Spinal cord (tissue), 10 donors: ENCODE data around the gene GALNS. TPM values are rescaled to one million over a fixed set of nuclear protein-coding genes. Genes with fewer than 3 reads are reported as not detected.

Source experiments
- DNase-seq, 6 donors: peaks; one replicate each; pipeline versions ENCODE4 v3.0.0 to v3.0.0-alpha.2; 2013 to 2015; ENCODE audit warnings: low spot score in 6 of 6, low read depth in 4 of 6
- H3K27ac ChIP-seq: one replicate; pipeline ENCODE4 v1.5.1; 2013; ENCODE audit warnings: low read depth, low read length, control low read depth
- H3K27me3 ChIP-seq: one replicate; pipeline ENCODE4 v1.6.1; 2013; ENCODE audit warnings: low read length; ENCODE audit not compliant: control insufficient read depth, insufficient read depth
- H3K36me3 ChIP-seq: one replicate; pipeline ENCODE4 v1.6.1; 2013; ENCODE audit warnings: low read length; ENCODE audit not compliant: control insufficient read depth, insufficient read depth
- H3K4me1 ChIP-seq: one replicate; pipeline ENCODE4 v1.6.1; 2013; ENCODE audit warnings: low read length; ENCODE audit not compliant: control insufficient read depth, insufficient read depth
- H3K4me3 ChIP-seq: one replicate; pipeline ENCODE4 v1.5.1; 2013; ENCODE audit warnings: low read depth, low read length, control low read depth
- H3K9me3 ChIP-seq: one replicate; pipeline ENCODE4 v1.6.1; 2013; ENCODE audit warnings: low read length; ENCODE audit not compliant: control insufficient read depth, insufficient read depth
- WGBS: methylation state at CpG from one replicate; pipeline ENCODE4 v1.1.5; 2013; ENCODE audit warnings: missing lambda C conversion rate; ENCODE audit not compliant: insufficient coverage; 5-methylcytosine and 5-hydroxymethylcytosine counted together
- polyA plus RNA-seq, 2 donors: library from polyadenylated mRNA; unstranded; fragments of 120-200 nt; gene quantifications; one replicate each; pipeline ENCODE4 v1.2.1, GENCODE V29; 2013; ENCODE audit not compliant: insufficient read length in 2 of 2
- total RNA-seq, 2 donors: library from RNA; depleted of rRNA in 1 of 2; stranded (reverse); fragments of 120-200 nt in 1 of 2; fragments of >200 nt in 1 of 2; gene quantifications; one replicate each; pipeline versions ENCODE4 v1.2.3 to v1.2.4, GENCODE V29; 2013 to 2014
- donor health status: healthy.

The GALNS gene
- total and polyA plus RNA-seq, 4 donors, result 11.8 to 42.8 (median 24.4) TPM

- Histone ChIP-seq H3K9me3 (no peaks in the 10 kb centered on the region), H3K4me3 (peak within 1 kb of the TSS; percentile 65), H3K4me1 (peaks cover 30% of the 10 kb centered on the region), H3K27ac (peak within 1 kb of the TSS; percentile 61), H3K27me3 (no peaks in the 10 kb centered on the region), H3K36me3 (peaks cover 49% of the 10 kb centered on the region)
- DNase-seq, result peak; percentile 63 to 95 (median 74)
- 0% methylated on average over 90 of the region's 98 CpGs for WGBS
Observed at GRCh38 chr16:88803264-88803987, 53.3 kb downstream of the GALNS start, which contains the start of gene CDT1. CDT1 (plus strand) TSS chr16:88803789; CDS start chr16:88803832, 43 bp downstream.

- Histone ChIP-seq H3K4me3 (no peak overlapping the region), H3K36me3 (peaks cover 17% of the 10 kb centered on the region), H3K9me3 (no peaks in the 10 kb centered on the region), H3K4me1 (peaks cover 28% of the 10 kb centered on the region), H3K27ac (no peak overlapping the region), H3K27me3 (no peaks in the 10 kb centered on the region)
- DNase-seq, result no peak
- 78% methylated on average over 5 of the region's 6 CpGs for WGBS
Observed at GRCh38 chr16:88800277-88800592, 56.5 kb downstream of the GALNS start.

- peaks cover 22% of the 10 kb centered on the region for H3K4me1 ChIP-seq
- no peaks in the 10 kb centered on the region for H3K27me3 ChIP-seq
- H3K36me3 ChIP-seq, result peaks cover 12% of the 10 kb centered on the region
- no peak overlapping the region for H3K27ac ChIP-seq
- H3K9me3 ChIP-seq, result no peaks in the 10 kb centered on the region
- no peak overlapping the region for H3K4me3 ChIP-seq
- DNase-seq, result no peak
- WGBS, result 86% methylated on average over 13 of the region's 17 CpGs
Observed at GRCh38 chr16:88799569-88800276, 57.0 kb downstream of the GALNS start.

- Histone ChIP-seq H3K27ac (no peak overlapping the region), H3K9me3 (no peaks in the 10 kb centered on the region), H3K36me3 (peaks cover 8% of the 10 kb centered on the region), H3K4me3 (no peak overlapping the region), H3K4me1 (peaks cover 15% of the 10 kb centered on the region), H3K27me3 (no peaks in the 10 kb centered on the region)
- DNase-seq, result no peak
Observed at GRCh38 chr16:88798772-88799455, 57.8 kb downstream of the GALNS start.

- Histone ChIP-seq H3K9me3 (no peaks in the 10 kb centered on the region), H3K36me3 (peaks cover 8% of the 10 kb centered on the region), H3K4me1 (peaks cover 21% of the 10 kb centered on the region), H3K4me3 (no peak overlapping the region), H3K27ac (no peak overlapping the region), H3K27me3 (peaks cover 5% of the 10 kb centered on the region)
- 99% methylated on average over 4 of the region's 4 CpGs for WGBS
- DNase-seq, result no peak
Observed at GRCh38 chr16:88798073-88798472, 58.7 kb downstream of the GALNS start.

- H3K27me3 ChIP-seq, result peaks cover 21% of the 10 kb centered on the region
- H3K36me3 ChIP-seq, result peaks cover 8% of the 10 kb centered on the region
- H3K27ac ChIP-seq, result no peak overlapping the region
- H3K9me3 ChIP-seq, result no peaks in the 10 kb centered on the region
- H3K4me1 ChIP-seq, result peaks cover 24% of the 10 kb centered on the region
- no CpG with 5 or more reads among the region's 4 CpGs for WGBS
- no peak overlapping the region for H3K4me3 ChIP-seq
- no peak for DNase-seq
Observed at GRCh38 chr16:88796278-88796677, 60.5 kb downstream of the GALNS start.

GRCh38 chr16:88793251-88793954 is 63.3 kb downstream of the GALNS start:
- Histone ChIP-seq H3K36me3 (no peaks in the 10 kb centered on the region), H3K27ac (peak overlapping the region; percentile 79), H3K4me1 (peaks cover 30% of the 10 kb centered on the region), H3K27me3 (peaks cover 24% of the 10 kb centered on the region), H3K9me3 (no peaks in the 10 kb centered on the region), H3K4me3 (no peak overlapping the region)
- WGBS, result 48% methylated on average over 33 of the region's 35 CpGs
- no peak for DNase-seq

- peaks cover 24% of the 10 kb centered on the region for H3K27me3 ChIP-seq
Observed at GRCh38 chr16:88792668-88793250, 64.0 kb downstream of the GALNS start.

GRCh38 chr16:88792078-88792550 is 64.6 kb downstream of the GALNS start:
- H3K27ac ChIP-seq, result peak overlapping the region; percentile 79
- no peak for DNase-seq
- peaks cover 24% of the 10 kb centered on the region for H3K27me3 ChIP-seq
- peaks cover 30% of the 10 kb centered on the region for H3K4me1 ChIP-seq
- H3K4me3 ChIP-seq, result no peak overlapping the region
- 64% methylated on average over 12 of the region's 13 CpGs for WGBS
- no peaks in the 10 kb centered on the region for H3K9me3 ChIP-seq
- H3K36me3 ChIP-seq, result no peaks in the 10 kb centered on the region

More at GRCh38 chr16:88792668-88793250, 64.0 kb downstream of the GALNS start:
- H3K4me3 ChIP-seq, result no peak overlapping the region
- H3K4me1 ChIP-seq, result peaks cover 30% of the 10 kb centered on the region
- H3K36me3 ChIP-seq, result no peaks in the 10 kb centered on the region
- H3K27ac ChIP-seq, result peak overlapping the region; percentile 79
- 68% methylated on average over 12 of the region's 12 CpGs for WGBS
- no peak for DNase-seq
- H3K9me3 ChIP-seq, result no peaks in the 10 kb centered on the region
